H1 (cell line): ENCODE data around the gene RNF39. TPM values are rescaled to one million over a fixed set of nuclear protein-coding genes. Genes with fewer than 3 reads are reported as not detected.

ENCODE experiments used
- CTCF ChIA-PET: fragments of 300-600 bp; sonication (Branson Sonifier 250); formaldehyde crosslinking; loops from one replicate; lab custom pipeline; 2021; ENCODE audit not compliant: partially characterized antibody; lab: Charles Lee
- POLR2A ChIA-PET: fragments of 300-600 bp; sonication (Branson Sonifier 250); formaldehyde crosslinking; loops from one replicate; lab custom pipeline; 2021; ENCODE audit warnings: inconsistent platforms; ENCODE audit not compliant: partially characterized antibody; lab: Charles Lee
- DNase-seq, 2 experiments: peaks; one replicate each; pipeline versions ENCODE4 v3.0.0 to v3.0.0-alpha.2; 2010 to 2022; ENCODE audit warnings: low spot score in 2 of 2, low read depth in 1 of 2, mixed read lengths in 1 of 2
- FAIRE-seq: peaks from 2 replicates; lab custom pipeline; 2011; peaks lifted over from hg19 to GRCh38; lab: Jason Lieb, UNC
- H2AFZ ChIP-seq: 2 replicates; pipeline ENCODE4 v1.8.1; 2012; ENCODE audit warnings: low read length, inconsistent platforms
- H2AK5ac ChIP-seq: 2 replicates; pipeline ENCODE4 v1.6.1; 2013; ENCODE audit warnings: low read depth, low read length
- H2BK120ac ChIP-seq: replicated peaks from 2 replicates; pipeline ENCODE3; 2013; ENCODE audit warnings: low read depth, low read length, inconsistent platforms
- H2BK12ac ChIP-seq: 2 replicates; pipeline ENCODE4 v1.6.1; 2013; ENCODE audit warnings: low read depth, low read length
- H2BK15ac ChIP-seq: 2 replicates; pipeline ENCODE4 v1.6.1; 2013; ENCODE audit warnings: low read length
- H2BK20ac ChIP-seq: 2 replicates; pipeline ENCODE4 v1.6.1; 2013; ENCODE audit warnings: low read length
- H2BK5ac ChIP-seq: 2 replicates; pipeline ENCODE4 v1.6.1; 2013; ENCODE audit warnings: low read depth, low read length
- H3K14ac ChIP-seq: 2 replicates; pipeline ENCODE4 v1.6.1; 2013; ENCODE audit warnings: inconsistent platforms; ENCODE audit not compliant: insufficient read length
- H3K18ac ChIP-seq: 2 replicates; pipeline ENCODE4 v1.6.1; 2013; ENCODE audit warnings: low read length; ENCODE audit errors: extremely low read depth
- H3K23ac ChIP-seq: 2 replicates; pipeline ENCODE4 v1.6.1; 2013; ENCODE audit warnings: inconsistent platforms; ENCODE audit not compliant: insufficient read length
- H3K23me2 ChIP-seq: 2 replicates; pipeline ENCODE4 v1.6.1; 2013; ENCODE audit warnings: low read depth, low read length
- H3K27ac ChIP-seq: 2 replicates; pipeline ENCODE4 v1.6.1; 2011; ENCODE audit warnings: low read depth, low read length, inconsistent platforms
- H3K27me3 ChIP-seq, 4 experiments: replicated peaks in 1 of 4; 1 replicate in 1 of 4; 2 replicates in 3 of 4; pipeline versions ENCODE4 v1.6.1 to v1.8.1; 2011 to 2013; ENCODE audit warnings: low read length in 3 of 4, mild to moderate bottlenecking in 3 of 4, inconsistent platforms in 2 of 4, mixed read lengths in 2 of 4, moderate library complexity in 1 of 4; ENCODE audit not compliant: control insufficient read depth in 3 of 4, insufficient read depth in 3 of 4; ENCODE audit errors: extremely low read depth in 1 of 4
- H3K36me3 ChIP-seq, 4 experiments: 2 replicates each; pipeline versions ENCODE4 v1.6.1 to v1.8.1; 2011 to 2013; ENCODE audit warnings: mild to moderate bottlenecking in 4 of 4, low read length in 3 of 4, moderate library complexity in 2 of 4, control low read depth in 1 of 4, inconsistent platforms in 1 of 4; ENCODE audit not compliant: insufficient read depth in 4 of 4, control insufficient read depth in 2 of 4
- H3K4ac ChIP-seq: replicated peaks from 2 replicates; pipeline ENCODE3; 2013; ENCODE audit warnings: low read length, low read depth, mixed read lengths, inconsistent platforms; ENCODE audit not compliant: insufficient read length
- H3K4me1 ChIP-seq, 4 experiments: replicated peaks in 1 of 4; 1 replicate in 1 of 4; 2 replicates in 3 of 4; pipeline versions ENCODE4 v1.6.1 to v1.8.1; 2011 to 2013; ENCODE audit warnings: low read length in 3 of 4, inconsistent platforms in 2 of 4, mixed read lengths in 1 of 4; ENCODE audit not compliant: insufficient read depth in 4 of 4, control insufficient read depth in 3 of 4
- H3K4me2 ChIP-seq, 2 experiments: 2 replicates each; pipeline versions ENCODE4 v1.6.1 to v1.8.1; 2011 to 2013; ENCODE audit warnings: low read depth in 2 of 2, low read length in 2 of 2, control low read depth in 1 of 2, inconsistent platforms in 1 of 2, mild to moderate bottlenecking in 1 of 2; ENCODE audit not compliant: insufficient read depth in 1 of 2
- H3K4me3 ChIP-seq, 4 experiments: fragments of 200-600, 300-600 bp in 1 of 4; sonication (generic), shearing (Covaris generic), sonication (Bioruptor Twin) in 1 of 4; 2 replicates each; pipeline versions ENCODE4 v1.5.1 to v1.8.1; 2011 to 2016; ENCODE audit warnings: low read length in 4 of 4, low read depth in 3 of 4, control low read depth in 2 of 4, inconsistent platforms in 2 of 4, mild to moderate bottlenecking in 2 of 4, mixed read lengths in 1 of 4, moderate library complexity in 1 of 4; ENCODE audit not compliant: insufficient read depth in 2 of 4; ENCODE audit errors: extremely low read depth in 1 of 4
- H3K56ac ChIP-seq: replicated peaks from 2 replicates; pipeline ENCODE3; 2013; ENCODE audit warnings: low read depth, mild to moderate bottlenecking, mixed read lengths, low read length, inconsistent platforms; ENCODE audit not compliant: insufficient read length
- H3K79me1 ChIP-seq: 2 replicates; pipeline ENCODE4 v1.6.1; 2013; ENCODE audit warnings: low read depth, low read length, control low read depth
- H3K79me2 ChIP-seq, 2 experiments: 2 replicates each; pipeline versions ENCODE4 v1.6.1 to v1.8.1; 2012 to 2013; ENCODE audit warnings: low read length in 2 of 2, mild to moderate bottlenecking in 2 of 2, inconsistent platforms in 1 of 2; ENCODE audit not compliant: insufficient read depth in 2 of 2, control insufficient read depth in 1 of 2
- H3K9ac ChIP-seq, 4 experiments: replicated peaks in 1 of 4; 1 replicate in 1 of 4; 2 replicates in 3 of 4; pipeline versions ENCODE4 v1.6.1 to v1.8.1; 2011 to 2013; ENCODE audit warnings: low read depth in 3 of 4, low read length in 3 of 4, control low read depth in 2 of 4, mild to moderate bottlenecking in 2 of 4, moderate library complexity in 2 of 4, inconsistent platforms in 1 of 4; ENCODE audit errors: extremely low read depth in 1 of 4
- H3K9me3 ChIP-seq, 2 experiments: 2 replicates each; pipeline versions ENCODE4 v1.6.1 to v1.8.1; 2012 to 2013; ENCODE audit warnings: mild to moderate bottlenecking in 2 of 2, moderate library complexity in 2 of 2, control low read depth in 1 of 2, inconsistent platforms in 1 of 2, low read depth in 1 of 2, low read length in 1 of 2, mixed read lengths in 1 of 2; ENCODE audit not compliant: insufficient read depth in 2 of 2
- H4K20me1 ChIP-seq, 2 experiments: replicated peaks in 1 of 2; 2 replicates each; pipeline versions ENCODE3 to v1.8.1; 2011 to 2013; ENCODE audit warnings: inconsistent platforms in 2 of 2, low read length in 2 of 2, mild to moderate bottlenecking in 1 of 2; ENCODE audit not compliant: insufficient read depth in 2 of 2, control insufficient read depth in 1 of 2
- H4K5ac ChIP-seq: 2 replicates; pipeline ENCODE4 v1.6.1; 2013; ENCODE audit warnings: low read length, low read depth, mixed read lengths, inconsistent platforms; ENCODE audit not compliant: insufficient read length
- H4K8ac ChIP-seq: 2 replicates; pipeline ENCODE4 v1.8.0; 2013; ENCODE audit warnings: mild to moderate bottlenecking, moderate library complexity, low read length, inconsistent platforms; ENCODE audit not compliant: insufficient read depth; ENCODE audit errors: extremely low read depth
- H4K91ac ChIP-seq: replicated peaks from 2 replicates; pipeline ENCODE3; 2013; ENCODE audit warnings: low read length, mixed read lengths, inconsistent platforms; ENCODE audit not compliant: insufficient read length
- CBX5 ChIP-seq: fragments of 300-800, 300-1000 bp; sonication (generic); IDR thresholded peaks from 2 replicates; pipeline ENCODE4 v1.7.1; 2016; ENCODE audit warnings: antibody characterized with exemption, low read length, low read depth
- CEBPB ChIP-seq: IDR thresholded peaks from 2 replicates; pipeline ENCODE4 v1.6.1; 2012; ENCODE audit warnings: low read depth, low read length
- CTBP2 ChIP-seq: IDR thresholded peaks from 2 replicates; pipeline ENCODE4 v1.7.0; 2011; ENCODE audit warnings: borderline replicate concordance, mild to moderate bottlenecking, moderate library complexity, mixed read lengths, low read length; ENCODE audit not compliant: insufficient read depth, insufficient read length
- E2F6 ChIP-seq: IDR thresholded peaks from 2 replicates; pipeline ENCODE4 v1.6.1; 2012; ENCODE audit warnings: inconsistent platforms
- JUN ChIP-seq: IDR thresholded peaks from 2 replicates; pipeline ENCODE4 v1.6.1; 2011; ENCODE audit warnings: low read depth, mild to moderate bottlenecking, improper control_type of control experiment, low read length
- MAFK ChIP-seq: IDR thresholded peaks from 2 replicates; pipeline ENCODE4 v1.6.1; 2012; ENCODE audit warnings: low read depth, mild to moderate bottlenecking, improper control_type of control experiment, low read length
- RBBP5 ChIP-seq: IDR thresholded peaks from 2 replicates; pipeline ENCODE4 v1.7.1; 2012; ENCODE audit warnings: low read depth, mild to moderate bottlenecking, inconsistent platforms, low read length, moderate library complexity, borderline replicate concordance
- RNF2 ChIP-seq: fragments of 200-900, 300-1000 bp; sonication (generic); IDR thresholded peaks from 2 replicates; pipeline ENCODE4 v1.7.1; 2016; ENCODE audit warnings: borderline replicate concordance, low read depth, mild to moderate bottlenecking, antibody characterized with exemption, low read length; ENCODE audit not compliant: poor library complexity, severe bottlenecking; ENCODE audit errors: missing control alignments
- SAP30 ChIP-seq: fragments of 300-600 bp; sonication (generic); IDR thresholded peaks from 2 replicates; pipeline ENCODE4 v1.7.1; 2012; ENCODE audit warnings: low read length, moderate library complexity, mild to moderate bottlenecking, inconsistent platforms; ENCODE audit not compliant: insufficient read depth, insufficient replicate concordance
- SIN3A ChIP-seq, 2 experiments: IDR thresholded peaks in 1 of 2; conservative IDR thresholded peaks in 1 of 2; 2 replicates each; pipeline ENCODE4 v1.6.1; 2011 to 2012; ENCODE audit warnings: low read length in 2 of 2, improper control_type of control experiment in 1 of 2, low read depth in 1 of 2, mild to moderate bottlenecking in 1 of 2
- SIRT6 ChIP-seq: IDR thresholded peaks from one replicate; pipeline ENCODE4 v1.7.1; 2012; ENCODE audit warnings: low read length, inconsistent platforms
- SP1 ChIP-seq: IDR thresholded peaks from 2 replicates; pipeline ENCODE4 v1.6.1; 2011; ENCODE audit warnings: low read depth, low read length
- SUZ12 ChIP-seq: fragments of 200-600 bp; sonication (generic); IDR thresholded peaks from 2 replicates; pipeline ENCODE4 v1.6.1; 2012; ENCODE audit warnings: mild to moderate bottlenecking, inconsistent platforms, low read length, moderate library complexity, mixed read lengths
- WGBS, 2 experiments: shearing (Covaris generic) in 1 of 2; methylation state at CpG; one replicate each; pipeline versions ENCODE4 v1.1.6 to v1.1.7; 2013 to 2015; ENCODE audit warnings: low lambda C conversion rate in 2 of 2, mixed read lengths in 2 of 2, inconsistent platforms in 1 of 2, low coverage in 1 of 2, missing lambda C conversion rate in 1 of 2; ENCODE audit not compliant: insufficient replicate concordance in 2 of 2, insufficient coverage in 1 of 2, insufficient read length in 1 of 2; ENCODE audit errors: extremely low coverage in 1 of 2, missing lambda C conversion rate in 1 of 2; 5-methylcytosine and 5-hydroxymethylcytosine counted together
- polyA plus RNA-seq, 7 experiments: library from polyadenylated mRNA; depleted of rRNA in 3 of 7; stranded (reverse) in 5 of 7; unstranded in 2 of 7; fragments of >200 nt in 5 of 7; fragments of 200-250 nt in 2 of 7; gene quantifications; 1 replicate in 5 of 7; 2 replicates in 1 of 7; 4 replicates in 1 of 7; pipeline versions ENCODE4 v1.2.1 to v1.2.3, GENCODE V29; 2011 to 2013; ENCODE audit warnings: missing spikeins in 2 of 7, mixed read lengths in 2 of 7
- total RNA-seq: library from RNA; stranded (reverse); fragmentation: NEBNext Ultra II Directional; extraction: Animal tissue kit (Norgen Biotek cat#: 25700); gene quantifications from 2 replicates; pipeline ENCODE4 v1.2.1, GENCODE V29; 2021

The RNF39 gene
- total and polyA plus RNA-seq, 2 of the 8 experiments (the other 6 are each of a cell fraction or from before 2014, with no cell fraction given) = 1.4 to 2.3 TPM

DNA sequence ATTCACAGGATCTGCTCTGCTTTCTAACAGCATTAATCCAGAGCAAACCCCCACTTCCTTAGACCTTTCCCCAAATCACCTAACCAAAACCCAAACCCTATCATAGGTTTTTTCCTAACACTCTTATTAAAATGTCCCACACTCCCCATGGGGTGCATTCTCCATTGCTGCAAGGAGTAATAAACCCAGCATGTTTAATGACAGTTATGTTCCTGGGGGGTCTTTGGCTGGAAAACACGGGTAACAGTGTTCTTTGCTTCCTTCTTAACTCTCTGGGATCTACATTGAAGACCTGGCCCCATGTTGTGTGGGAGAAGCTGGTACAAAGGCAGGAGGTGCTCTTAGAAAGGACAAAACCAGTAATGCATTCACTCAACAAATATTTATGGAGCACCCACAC, 21.3 kb upstream of the RNF39 start:
- no peak for FAIRE-seq

More for the DNA sequence above, 21.3 kb upstream of the RNF39 start:
- Histone ChIP-seq H4K91ac (no peak overlapping the region), H2BK12ac (no peak overlapping the region), H3K4ac (no peak overlapping the region), H3K27ac (no peak overlapping the region), H3K56ac (no peak overlapping the region), H3K27me3 (peaks cover 24 to 44% (median 43%) of the 10 kb centered on the region in 4 experiments), H2AK5ac (no peak overlapping the region), H4K20me1 (no peaks in the 10 kb centered on the region), H2BK120ac (no peak overlapping the region), H2AFZ (no peak overlapping the region), H2BK20ac (no peak overlapping the region), H2BK15ac (no peak overlapping the region), H3K9ac (no peak overlapping the region), H3K79me2 (no peaks in the 10 kb centered on the region), H3K4me2 (no peak overlapping the region)
- CTCF ChIA-PET = interaction anchor here (1.5 to 3.5 kb wide), 2 partner anchors 9 to 35 kb away, joined by 5 to 17 read pairs; no protein-coding TSS in a partner anchor
- TF ChIP-seq RBBP5 (no peak), SIN3A (conservative IDR thresholded peaks at IDR 0.05 in 1 of 2, IDR thresholded peaks at IDR 0.05 in 1 of 2; ENCODE audit: low read depth in 1 of 2, low read length in 2 of 2) (no peak), CBX5 (no peak), CEBPB (no peak), SP1 (no peak), RNF2 (no peak), SIRT6 (no peak), CTBP2 (no peak), E2F6 (no peak), SAP30 (no peak), SUZ12 (no peak), MAFK (no peak), JUN (no peak)
- TF ChIP-seq, all 59 proteins: peak for 0
- Histone ChIP-seq H3K14ac (no peak overlapping the region), H2BK5ac (no peak overlapping the region), H4K8ac (no peak overlapping the region), H3K9me3 (no peaks in the 10 kb centered on the region), H3K23ac (no peak overlapping the region), H3K4me1 (peaks cover 3 to 9% (median 7%) of the 10 kb centered on the region in 4 experiments), H3K23me2 (peaks cover 3% of the 10 kb centered on the region; the same call in 1 of the 2 replicates), H3K18ac (no peak overlapping the region), H3K36me3 (no peaks in the 10 kb centered on the region), H3K4me3 (no peak overlapping the region), H3K79me1 (no peaks in the 10 kb centered on the region), H4K5ac (no peak overlapping the region)
- POLR2A ChIA-PET = interaction anchor here (0.6 kb wide), 1 partner anchor 345 kb away, joined by 4 read pairs; no protein-coding TSS in a partner anchor
- WGBS, 2 experiments = 75% methylated on average over 1 of the region's 1 CpG; no CpG with 5 or more reads in 1 of the 2 experiments
- no peak for DNase-seq
